OCI-LY7 (cell line): ENCODE data around the gene TAS2R31. TPM values are rescaled to one million over a fixed set of nuclear protein-coding genes. Genes with fewer than 3 reads are reported as not detected.

ENCODE experiments used
- Bru-seq: library from RNA; stranded (reverse); fragments of 400-500 nt; gene quantifications from one replicate; lab custom pipeline; 2021; lab: Mats Ljungman, UMichigan
- BruChase-seq, 2 experiments: library from RNA; stranded (reverse); fragments of 400-500 nt; gene quantifications; one replicate each; lab custom pipeline; 2021; lab: Mats Ljungman, UMichigan
- BruUV-seq: library from RNA; stranded (reverse); fragments of 400-500 nt; replicated peaks from 2 replicates; lab custom pipeline; 2021; lab: Mats Ljungman, UMichigan
- CTCF ChIA-PET: fragments of 300-600 bp; sonication (Branson Sonifier 250); formaldehyde crosslinking; loops from one replicate; lab custom pipeline; 2022; ENCODE audit warnings: antibody characterized with exemption; ENCODE audit not compliant: unreplicated experiment; lab: Charles Lee
- POLR2A ChIA-PET: fragments of 300-600 bp; sonication (Branson Sonifier 250); formaldehyde crosslinking; loops from one replicate; lab custom pipeline; 2022; ENCODE audit warnings: antibody characterized with exemption; lab: Charles Lee
- DNase-seq: peaks from one replicate; pipeline ENCODE4 v3.0.0-alpha.2; 2015; ENCODE audit warnings: low spot score
- H2AFZ ChIP-seq: fragments of 200-600 bp; sonication (generic), shearing (Covaris generic); 2 replicates; pipeline ENCODE4 v1.6.1; 2014; ENCODE audit warnings: mild to moderate bottlenecking, antibody characterized with exemption, low read length, moderate library complexity
- H3K27ac ChIP-seq: fragments of 200-600 bp; sonication (generic); 2 replicates; pipeline ENCODE4 v1.5.1; 2014; ENCODE audit warnings: mixed run types, low read depth, mild to moderate bottlenecking, moderate library complexity, low read length, inconsistent platforms; ENCODE audit not compliant: poor library complexity, severe bottlenecking
- H3K36me3 ChIP-seq: fragments of 200-600 bp; sonication (generic); 2 replicates; pipeline ENCODE4 v1.6.1; 2014; ENCODE audit warnings: mild to moderate bottlenecking, antibody characterized with exemption, low read length, moderate library complexity, mixed read lengths; ENCODE audit not compliant: insufficient read depth
- H3K4me1 ChIP-seq: fragments of 200-600 bp; sonication (generic); 2 replicates; pipeline ENCODE4 v1.5.1; 2014; ENCODE audit warnings: mild to moderate bottlenecking, low read length; ENCODE audit not compliant: insufficient read depth, poor library complexity, severe bottlenecking
- H3K4me2 ChIP-seq: fragments of 200-600 bp; sonication (generic); 2 replicates; pipeline ENCODE4 v1.6.1; 2014; ENCODE audit warnings: mild to moderate bottlenecking, low read length
- H3K4me3 ChIP-seq: fragments of 200-600 bp; sonication (generic); 2 replicates; pipeline ENCODE4 v1.5.1; 2014; ENCODE audit warnings: mild to moderate bottlenecking, low read depth, low read length; ENCODE audit not compliant: poor library complexity, severe bottlenecking
- H3K79me2 ChIP-seq: fragments of 200-600 bp; sonication (generic); 2 replicates; pipeline ENCODE4 v1.6.1; 2016; ENCODE audit warnings: low read depth, mild to moderate bottlenecking, low read length, moderate library complexity, mixed read lengths; ENCODE audit not compliant: insufficient read depth
- H3K9me2 ChIP-seq: fragments of 200-600 bp; sonication (generic); 2 replicates; pipeline ENCODE4 v1.6.1; 2016; ENCODE audit warnings: mild to moderate bottlenecking, low read length, mixed read lengths; ENCODE audit not compliant: insufficient read depth
- H3K9me3 ChIP-seq: fragments of 200-600 bp; sonication (generic); 2 replicates; pipeline ENCODE4 v1.6.1; 2014; ENCODE audit warnings: mild to moderate bottlenecking, mixed run types, low read length, mixed read lengths
- H4K20me1 ChIP-seq: fragments of 200-600 bp; sonication (generic); 2 replicates; pipeline ENCODE4 v1.6.1; 2014; ENCODE audit warnings: mild to moderate bottlenecking, antibody characterized with exemption, low read length, moderate library complexity, mixed read lengths; ENCODE audit not compliant: insufficient read depth
- EZH2phosphoT487 ChIP-seq: fragments of 200-600 bp; sonication (generic); IDR thresholded peaks from 2 replicates; pipeline ENCODE4 v1.6.1; 2018; ENCODE audit warnings: low read depth, borderline replicate concordance, mild to moderate bottlenecking, mixed run types, antibody characterized with exemption, low read length, moderate library complexity, mixed read lengths
- intact Hi-C: fragments of 100-400 bp; cut with micrococcal nuclease; formaldehyde crosslinking; loops from one replicate; pipeline ENCODE4 v1.10.0; 2022; ENCODE audit not compliant: unreplicated experiment
- long read RNA-seq: library from polyadenylated mRNA; stranded (forward); transcript quantifications from one replicate; pipeline ENCODE4 v2.0.0, GENCODE V29; 2022
- total RNA-seq, 2 experiments: library from RNA; depleted of rRNA in 1 of 2; stranded (reverse); fragments of >200 nt in 1 of 2; shearing (Covaris generic) in 1 of 2; gene quantifications; 2 replicates each; pipeline ENCODE4 v1.2.3, GENCODE V29; 2014 to 2022
- TF ChIP-seq, protein P1 (sequence below): fragments of 200-600 bp; sonication (generic); conservative IDR thresholded peaks from 2 replicates; pipeline ENCODE4 v1.5.1; 2014; ENCODE audit warnings: mild to moderate bottlenecking, antibody characterized with exemption, low read length, moderate library complexity, mixed read lengths

TAS2R31 gene, protein sequence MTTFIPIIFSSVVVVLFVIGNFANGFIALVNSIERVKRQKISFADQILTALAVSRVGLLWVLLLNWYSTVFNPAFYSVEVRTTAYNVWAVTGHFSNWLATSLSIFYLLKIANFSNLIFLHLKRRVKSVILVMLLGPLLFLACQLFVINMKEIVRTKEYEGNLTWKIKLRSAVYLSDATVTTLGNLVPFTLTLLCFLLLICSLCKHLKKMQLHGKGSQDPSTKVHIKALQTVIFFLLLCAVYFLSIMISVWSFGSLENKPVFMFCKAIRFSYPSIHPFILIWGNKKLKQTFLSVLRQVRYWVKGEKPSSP
- total RNA-seq (2014; rRNA removed; shearing (Covaris generic)) (1.3 and 2.2 TPM in 2 replicates), total RNA-seq (2022) (3.5 and 4.3 TPM in 2 replicates), Bru-seq, nascent RNA (percentile 80 among the genes with signal in this experiment), BruChase-seq, experiment 1, labeled RNA remaining after a 6-hour chase (percentile 74 among the genes with signal in this experiment), BruChase-seq, experiment 2, labeled RNA remaining after a 2-hour chase (percentile 85 among the genes with signal in this experiment)
- long read RNA-seq: 0 reads

DNA sequence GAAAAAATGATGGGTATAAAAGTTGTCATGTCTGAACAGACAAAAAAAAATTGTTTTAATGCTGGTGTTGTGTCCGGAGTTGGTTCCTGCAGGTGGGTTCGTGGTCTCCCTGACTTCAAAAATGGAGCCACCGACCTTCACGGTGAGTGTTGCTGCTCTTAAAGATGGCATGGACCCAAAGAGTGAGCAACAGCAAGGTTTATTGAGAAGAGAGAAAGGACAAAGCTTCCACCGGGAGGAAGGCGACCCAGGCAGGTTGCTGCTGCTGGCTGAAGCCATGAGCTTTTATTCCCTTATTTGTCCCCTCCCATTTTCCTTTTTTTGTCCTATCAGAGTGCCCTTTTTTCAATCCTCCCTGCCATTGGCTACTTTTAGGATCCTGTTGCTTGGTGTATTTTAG, at the start of gene TAS2R31:
Gene TAS2R31 (minus strand): TSS at position 101 of the 400 bp plus-strand sequence. CDS start 72 bp downstream, at position 29.
- Histone ChIP-seq H3K79me2 (no peaks in the 10 kb centered on the region), H3K9me3 (no peaks in the 10 kb centered on the region), H3K4me1 (no peaks in the 10 kb centered on the region), H3K4me3 (no peak within 1 kb of the TSS), H3K36me3 (no peaks in the 10 kb centered on the region), H4K20me1 (no peaks in the 10 kb centered on the region), H3K4me2 (no peak within 1 kb of the TSS), H3K27ac (no peak within 1 kb of the TSS), H2AFZ (no peak within 1 kb of the TSS), H3K9me2 (no peaks in the 10 kb centered on the region)
- no TSS peak for BruUV-seq
- intact Hi-C loops: no loop called here
- no peak for TF ChIP-seq EZH2phosphoT487
- TF ChIP-seq, protein P1, sequence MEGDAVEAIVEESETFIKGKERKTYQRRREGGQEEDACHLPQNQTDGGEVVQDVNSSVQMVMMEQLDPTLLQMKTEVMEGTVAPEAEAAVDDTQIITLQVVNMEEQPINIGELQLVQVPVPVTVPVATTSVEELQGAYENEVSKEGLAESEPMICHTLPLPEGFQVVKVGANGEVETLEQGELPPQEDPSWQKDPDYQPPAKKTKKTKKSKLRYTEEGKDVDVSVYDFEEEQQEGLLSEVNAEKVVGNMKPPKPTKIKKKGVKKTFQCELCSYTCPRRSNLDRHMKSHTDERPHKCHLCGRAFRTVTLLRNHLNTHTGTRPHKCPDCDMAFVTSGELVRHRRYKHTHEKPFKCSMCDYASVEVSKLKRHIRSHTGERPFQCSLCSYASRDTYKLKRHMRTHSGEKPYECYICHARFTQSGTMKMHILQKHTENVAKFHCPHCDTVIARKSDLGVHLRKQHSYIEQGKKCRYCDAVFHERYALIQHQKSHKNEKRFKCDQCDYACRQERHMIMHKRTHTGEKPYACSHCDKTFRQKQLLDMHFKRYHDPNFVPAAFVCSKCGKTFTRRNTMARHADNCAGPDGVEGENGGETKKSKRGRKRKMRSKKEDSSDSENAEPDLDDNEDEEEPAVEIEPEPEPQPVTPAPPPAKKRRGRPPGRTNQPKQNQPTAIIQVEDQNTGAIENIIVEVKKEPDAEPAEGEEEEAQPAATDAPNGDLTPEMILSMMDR: no peak
- no peak for DNase-seq
- POLR2A ChIA-PET: no interaction called here
- CTCF ChIA-PET: interaction anchor here (0.6 kb wide), 1 partner anchor 1849 kb away, joined by 3 read pairs; no protein-coding TSS in a partner anchor

DNA sequence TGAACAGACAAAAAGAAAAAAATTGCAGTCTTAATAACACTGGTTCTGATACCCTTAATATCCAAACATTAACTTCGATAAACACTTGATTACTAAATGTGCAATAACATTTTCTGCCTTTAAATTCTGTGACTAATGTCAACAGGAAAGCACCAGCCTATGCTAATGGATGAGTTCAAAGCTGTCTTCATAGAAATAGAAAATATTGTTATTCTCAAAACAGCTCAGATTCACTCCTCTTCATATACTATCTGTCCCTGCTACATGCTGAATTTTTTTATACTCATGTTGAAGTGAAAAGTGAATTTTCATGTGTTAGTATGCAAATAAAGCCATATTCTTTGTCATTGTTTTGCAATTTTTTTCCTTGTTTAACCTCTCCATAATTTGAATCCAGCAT, 47.0 kb upstream of the TAS2R31 start:
- Histone ChIP-seq H3K79me2 (no peaks in the 10 kb centered on the region), H3K9me2 (no peaks in the 10 kb centered on the region), H3K4me1 (no peaks in the 10 kb centered on the region), H3K27ac (no peak overlapping the region), H3K9me3 (peaks cover 15% of the 10 kb centered on the region; the same call in 1 of the 2 replicates), H4K20me1 (no peaks in the 10 kb centered on the region), H3K4me2 (no peak overlapping the region), H3K4me3 (no peak overlapping the region), H2AFZ (no peak overlapping the region), H3K36me3 (no peaks in the 10 kb centered on the region)
- TF ChIP-seq, protein P1: no peak
- no peak for TF ChIP-seq EZH2phosphoT487
- no peak for DNase-seq
- intact Hi-C loops: no loop called here
- POLR2A ChIA-PET: no interaction called here
- no TSS peak for BruUV-seq
- CTCF ChIA-PET: no interaction called here

DNA sequence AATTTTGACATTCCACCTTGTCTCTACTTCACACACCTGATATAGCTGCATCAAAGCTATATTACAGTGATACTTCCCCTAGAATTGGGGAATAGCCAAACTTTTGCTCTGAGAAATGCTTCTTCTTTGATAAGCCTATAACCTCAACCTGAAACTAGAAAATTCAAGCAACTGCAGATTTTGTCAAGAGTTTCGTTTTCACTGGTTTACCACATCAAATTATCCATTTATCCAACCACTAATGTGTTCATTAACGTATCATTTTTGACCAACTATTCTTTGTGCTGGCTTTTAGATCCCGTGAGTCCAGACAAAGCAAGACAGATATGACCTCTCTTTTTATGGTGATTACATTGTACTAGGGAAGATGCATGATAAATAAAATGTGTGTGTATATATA, 44.4 kb upstream of the TAS2R31 start:
- ChIA-PET CTCF (no interaction called here), POLR2A (interaction anchor here (1.2 kb wide), 1 partner anchor 9 kb away, joined by 3 read pairs; no protein-coding TSS in a partner anchor)
- intact Hi-C loops: no loop called here
- TF ChIP-seq EZH2phosphoT487: no peak
- TF ChIP-seq, protein P1: no peak
- Histone ChIP-seq H3K4me1 (no peaks in the 10 kb centered on the region), H3K36me3 (no peaks in the 10 kb centered on the region), H3K9me3 (peaks cover 4% of the 10 kb centered on the region; the same call in 1 of the 2 replicates), H4K20me1 (no peaks in the 10 kb centered on the region), H3K79me2 (no peaks in the 10 kb centered on the region), H3K4me3 (no peak overlapping the region), H3K9me2 (no peaks in the 10 kb centered on the region), H2AFZ (no peak overlapping the region), H3K4me2 (no peak overlapping the region), H3K27ac (no peak overlapping the region)
- no peak for DNase-seq
- BruUV-seq: no TSS peak
